GM19328 (cell line): ENCODE data around the gene LUC7L.
"Not testable (repeated sequence)": the region's sequence is repeated elsewhere in the genome, so short reads cannot be mapped to it uniquely, and the experiment has no call there.

Experiments used
- ATAC-seq: cut with Tn5 transposase; IDR thresholded peaks from one replicate; pipeline ENCODE4 v1.9.1; 2021; ENCODE audit warnings: mild to moderate bottlenecking, moderate library complexity; ENCODE audit not compliant: unreplicated experiment

LUC7L gene

DNA sequence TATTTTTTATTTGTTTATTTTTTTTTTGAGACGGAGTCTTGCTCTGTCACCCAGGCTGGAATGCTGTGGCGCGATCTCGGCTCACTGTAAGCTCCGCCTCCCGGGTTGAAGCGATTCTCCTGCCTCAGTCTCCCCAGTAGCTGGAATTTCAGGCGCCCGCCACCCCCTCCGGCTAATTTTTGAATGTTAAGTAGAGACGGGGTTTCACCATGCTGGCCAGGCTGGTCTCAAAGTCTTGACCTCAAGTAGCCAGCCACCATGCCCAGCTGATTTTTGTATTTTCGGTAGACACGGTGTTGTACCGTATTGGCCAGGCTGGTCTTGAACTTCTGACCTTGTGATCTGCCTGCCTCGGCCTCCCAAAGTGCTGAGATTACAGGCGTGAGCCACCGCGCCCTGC, 1.1 kb upstream of the LUC7L start:
- not testable (repeated sequence) for ATAC-seq

DNA sequence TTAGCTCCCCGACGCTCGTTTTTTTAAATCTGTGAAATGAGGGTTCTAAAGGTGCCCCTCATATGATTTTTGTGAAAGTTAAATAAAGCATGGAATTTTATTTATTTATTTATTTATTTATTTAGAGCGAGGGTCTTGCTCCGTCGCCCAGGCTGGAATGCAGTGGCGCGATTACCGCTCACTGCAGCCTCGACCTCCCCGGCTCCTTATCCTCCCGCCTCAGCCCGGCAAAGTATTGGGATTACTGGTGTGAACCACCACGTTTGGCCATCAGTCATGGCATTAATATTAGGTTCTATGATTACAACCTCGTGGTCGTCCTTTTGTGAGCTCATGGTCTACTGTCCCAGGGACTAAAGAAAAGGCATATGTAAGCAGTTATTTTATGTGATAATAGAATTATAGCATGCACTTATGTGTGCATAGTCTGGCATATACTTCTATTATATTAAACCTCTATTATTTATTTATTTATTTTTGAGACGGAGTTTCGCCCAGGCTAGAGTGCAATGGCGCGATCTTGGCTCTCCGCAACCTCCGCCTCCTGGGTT, 557 bp upstream of the LUC7L start:
- ATAC-seq = no peak

DNA sequence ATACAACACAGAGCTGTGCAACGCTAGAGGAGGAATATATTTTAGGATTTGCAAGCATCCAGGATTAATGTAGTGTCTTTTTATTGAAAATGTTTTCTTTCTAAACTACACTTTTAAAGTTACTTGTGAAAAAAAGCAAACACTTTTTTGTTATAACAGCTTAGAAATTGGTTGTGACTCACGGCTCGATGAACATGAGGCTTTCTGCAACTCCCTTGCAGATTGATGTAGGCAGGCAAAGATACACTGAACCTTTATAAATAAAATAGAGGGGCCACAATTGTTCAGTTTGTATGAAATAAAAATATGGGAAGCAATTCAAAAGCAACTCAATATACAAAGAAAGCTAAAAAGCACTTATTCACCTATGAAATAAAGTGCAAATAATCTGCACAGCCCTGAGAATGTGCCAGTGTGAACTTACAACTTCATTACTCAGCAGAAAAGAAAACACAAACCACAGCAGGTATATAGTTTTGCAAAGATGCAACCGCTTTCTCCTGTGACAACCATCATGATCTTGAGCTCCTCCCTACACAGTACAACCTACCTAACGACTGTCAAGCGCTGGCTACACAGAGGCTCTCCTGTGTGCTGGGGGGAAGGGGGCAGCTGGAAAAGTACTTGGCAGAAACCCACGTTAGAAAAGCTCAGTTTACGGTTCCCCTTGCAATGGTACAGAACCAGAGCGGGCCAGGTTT, 948 bp downstream of the LUC7L start:
- ATAC-seq = no peak

DNA sequence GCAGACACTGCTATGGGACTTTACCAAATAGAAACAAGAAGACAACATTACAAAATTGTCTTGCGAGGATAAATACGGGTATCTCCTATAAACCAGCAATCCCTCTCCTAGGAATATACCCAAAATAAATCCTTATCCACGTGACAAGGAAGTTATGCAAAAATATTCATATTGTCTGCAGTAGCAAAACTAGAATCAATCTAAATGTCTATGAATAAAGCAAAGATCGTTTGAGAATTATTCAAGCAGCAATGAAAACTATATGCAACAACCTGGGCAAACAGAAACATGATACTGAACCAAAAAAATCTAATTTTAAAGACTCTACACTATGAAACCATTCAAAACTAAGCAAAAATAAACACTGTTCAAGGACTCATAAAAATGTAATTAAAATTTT, 9.2 kb downstream of the LUC7L start:
- ATAC-seq = no peak

DNA sequence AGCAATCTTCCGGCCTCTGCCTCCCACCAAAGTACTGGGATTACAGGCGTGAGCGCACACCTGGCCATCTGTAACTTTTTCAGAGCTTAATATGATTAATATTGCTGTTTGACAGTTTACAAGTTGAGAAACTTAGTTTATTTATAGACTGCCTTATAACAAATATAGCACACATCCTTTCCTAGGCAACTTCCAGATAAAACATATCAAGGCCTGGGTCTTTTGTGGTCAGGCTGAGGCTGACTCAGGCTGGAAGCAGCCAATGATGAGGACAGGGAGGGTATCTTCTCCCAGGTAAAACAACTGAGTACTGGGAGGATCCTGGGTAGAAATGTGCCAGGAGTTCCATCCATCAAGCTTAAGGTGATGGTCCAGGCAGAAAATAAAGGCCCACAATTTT, 16.2 kb downstream of the LUC7L start:
- no peak for ATAC-seq

DNA sequence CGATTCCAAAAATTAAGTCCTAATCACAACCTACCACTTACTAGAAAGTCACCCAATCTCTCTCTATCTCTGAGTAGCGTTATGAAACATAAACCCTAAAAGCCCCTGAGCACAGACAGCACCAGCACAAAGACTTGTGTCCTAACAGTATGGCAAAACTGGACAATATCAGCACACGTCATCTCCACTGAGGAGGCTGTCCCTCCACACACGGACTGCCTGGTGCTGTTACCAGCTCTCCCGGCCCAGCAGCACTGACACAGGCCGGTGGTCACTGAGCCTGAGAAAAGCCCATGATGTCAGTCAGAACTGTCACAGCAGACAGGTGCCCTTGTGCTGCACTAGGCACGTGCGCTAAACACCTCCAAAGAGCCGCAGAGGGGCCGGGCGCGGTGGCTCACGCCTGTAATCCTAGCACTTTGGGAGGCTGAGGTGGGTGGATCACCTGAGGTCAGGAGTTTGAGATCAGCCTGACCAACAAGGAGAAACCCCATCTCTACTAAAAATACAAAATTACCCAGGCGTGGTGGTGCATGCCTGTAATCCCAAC, 17.5 kb downstream of the LUC7L start:
- not testable (repeated sequence) for ATAC-seq

DNA sequence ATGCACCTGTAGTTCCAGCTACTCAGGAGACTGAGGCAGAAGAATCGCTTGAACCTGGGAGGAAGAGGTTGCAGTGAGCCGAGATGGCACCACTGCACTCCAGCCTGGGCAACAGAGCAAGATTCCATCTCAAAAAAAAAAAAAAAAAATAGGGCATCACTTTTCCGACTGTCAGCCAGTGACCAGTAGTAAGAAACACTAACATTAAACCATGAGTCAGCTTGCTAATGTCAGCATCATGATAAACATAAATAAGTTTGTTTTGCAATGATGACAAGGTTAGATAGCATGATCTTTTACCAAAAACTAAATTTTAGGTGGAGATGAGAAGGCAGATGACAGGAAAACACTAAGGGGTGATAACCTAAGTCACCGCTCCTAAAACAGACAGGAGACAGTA, 19.9 kb downstream of the LUC7L start:
- ATAC-seq = not testable (repeated sequence)

DNA sequence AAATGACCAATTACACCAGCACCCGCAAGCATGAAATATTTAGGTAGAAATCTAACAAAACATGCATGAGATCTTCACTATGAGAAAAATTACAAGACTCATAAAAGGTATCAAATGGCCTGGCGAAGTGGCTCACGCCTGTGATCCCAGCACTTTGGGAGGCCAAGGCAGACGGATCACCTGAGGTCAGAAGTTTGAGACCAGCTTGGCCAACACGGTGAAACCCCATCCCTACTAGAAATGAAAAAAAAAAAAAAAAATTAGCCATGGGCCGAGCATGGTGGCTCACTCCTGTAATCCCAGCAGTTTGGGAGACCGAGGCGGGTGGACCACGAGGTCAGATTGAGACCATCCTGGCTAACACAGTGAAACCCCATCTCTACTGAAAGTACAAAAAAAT, 25.2 kb downstream of the LUC7L start:
- ATAC-seq = not testable (repeated sequence)

DNA sequence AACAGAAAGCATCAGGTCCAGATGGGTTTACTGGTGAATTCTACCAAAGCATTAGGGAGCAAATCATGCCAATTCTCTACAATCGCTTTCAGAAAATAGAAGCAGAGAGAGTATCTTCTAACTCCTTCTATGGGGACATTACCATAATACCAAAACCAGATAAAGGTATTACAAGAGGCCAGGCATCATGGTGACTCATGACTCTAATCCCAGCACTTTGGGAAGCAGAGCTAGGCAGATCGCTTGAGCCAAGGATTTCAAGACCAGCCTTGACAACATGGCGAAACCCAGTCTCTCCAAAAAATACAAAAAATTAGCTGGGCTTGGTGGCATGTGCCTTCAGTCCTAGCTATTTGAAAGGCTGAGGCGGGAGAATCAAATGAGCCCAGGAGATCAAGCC, 26.0 kb downstream of the LUC7L start:
- no peak for ATAC-seq

DNA sequence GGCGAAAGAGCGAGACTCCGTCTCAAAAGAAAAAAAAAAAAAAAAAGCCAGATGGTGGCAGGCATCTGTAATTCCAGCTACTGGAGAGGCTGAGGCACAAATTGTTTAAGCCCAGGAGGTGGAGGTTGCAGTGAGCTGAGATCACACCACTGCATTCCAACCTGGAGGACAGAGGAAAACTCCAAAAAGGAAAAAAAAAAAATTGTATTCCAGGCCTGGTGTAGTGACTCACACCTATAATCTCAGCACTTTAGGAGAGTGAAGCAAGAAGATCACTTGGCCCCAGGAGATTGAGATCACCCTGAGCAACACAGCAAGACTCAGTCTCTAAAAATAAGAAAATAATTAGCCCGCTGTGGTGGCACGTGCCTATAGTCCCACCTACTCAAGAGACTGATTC, 28.9 kb downstream of the LUC7L start:
- ATAC-seq = no peak

DNA sequence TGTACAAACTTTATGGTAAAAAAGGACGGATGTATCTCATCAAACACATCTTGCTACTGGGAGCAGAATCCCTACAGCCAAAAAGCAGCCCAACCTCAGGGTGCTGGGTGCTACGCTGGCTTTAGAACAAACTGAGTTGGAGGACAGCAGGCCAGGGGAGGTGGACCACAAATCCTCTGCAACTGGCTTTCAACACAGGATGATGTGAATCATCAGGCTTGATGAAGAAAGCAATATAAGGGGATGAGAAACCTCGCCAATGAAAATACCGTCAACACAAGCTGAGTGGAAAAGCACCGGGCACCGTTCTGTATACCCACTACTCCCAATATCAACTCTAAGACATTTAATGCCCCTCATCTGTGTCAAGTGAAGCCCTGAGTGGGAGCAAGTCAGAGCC, 34.7 kb downstream of the LUC7L start:
- ATAC-seq = no peak

DNA sequence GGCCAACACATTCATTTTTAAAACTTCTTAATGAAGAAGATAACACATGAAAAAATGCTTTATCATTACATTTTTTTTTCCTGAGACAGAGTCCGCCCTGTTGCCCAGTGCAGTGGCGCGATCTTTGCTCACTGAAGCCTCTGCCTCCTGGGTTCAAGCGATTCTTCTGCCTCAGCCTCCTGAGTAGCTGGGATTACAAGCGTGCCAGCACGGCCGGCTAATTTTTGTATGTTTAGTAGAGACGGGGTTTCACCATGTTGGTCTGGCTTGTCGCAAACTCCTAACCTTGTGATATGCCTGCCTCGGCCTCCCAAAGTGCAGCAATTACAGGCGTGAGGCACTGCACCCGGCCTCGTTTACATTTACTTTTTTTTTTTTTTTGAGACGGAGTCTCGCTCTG, 35.8 kb downstream of the LUC7L start:
- no peak for ATAC-seq

DNA sequence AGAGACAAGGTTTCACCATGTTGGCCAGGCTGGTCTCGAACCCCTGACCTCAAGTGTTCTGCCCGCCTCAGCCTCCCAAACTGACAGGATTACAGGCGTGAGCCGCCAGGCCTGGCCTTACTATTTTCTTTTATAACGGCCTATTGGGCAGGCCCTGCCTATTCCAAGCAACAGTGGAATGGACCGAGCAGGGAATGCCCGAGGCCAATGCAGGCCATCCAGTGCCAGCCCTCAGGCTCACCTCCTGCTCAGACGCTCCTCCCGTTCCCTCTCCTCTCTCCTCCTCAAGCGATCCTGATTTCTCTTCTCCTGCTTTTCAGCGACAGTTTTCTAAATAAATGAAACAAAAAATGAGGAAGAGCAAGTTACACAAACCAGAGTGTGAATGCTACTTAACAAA, 36.6 kb downstream of the LUC7L start:
- ATAC-seq = no peak

DNA sequence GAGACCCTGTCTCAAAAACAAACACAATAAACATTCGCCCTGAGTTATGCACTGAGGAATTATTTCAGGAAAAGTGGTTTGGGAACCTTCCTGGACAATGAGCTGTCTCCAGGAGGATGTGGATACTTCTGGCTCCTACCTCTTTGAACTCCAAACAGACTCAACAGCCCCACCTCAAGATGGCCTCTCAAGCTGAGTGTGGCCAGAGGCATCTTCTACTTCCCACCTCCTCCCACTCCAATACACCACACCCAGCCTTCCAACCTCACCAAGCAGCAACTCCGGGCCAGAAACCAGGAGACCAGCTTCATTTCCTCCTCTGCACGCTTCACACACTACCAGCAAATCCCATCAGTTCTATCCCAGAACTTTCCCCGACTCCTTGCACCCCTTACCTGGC, 37.4 kb downstream of the LUC7L start:
- no peak for ATAC-seq

DNA sequence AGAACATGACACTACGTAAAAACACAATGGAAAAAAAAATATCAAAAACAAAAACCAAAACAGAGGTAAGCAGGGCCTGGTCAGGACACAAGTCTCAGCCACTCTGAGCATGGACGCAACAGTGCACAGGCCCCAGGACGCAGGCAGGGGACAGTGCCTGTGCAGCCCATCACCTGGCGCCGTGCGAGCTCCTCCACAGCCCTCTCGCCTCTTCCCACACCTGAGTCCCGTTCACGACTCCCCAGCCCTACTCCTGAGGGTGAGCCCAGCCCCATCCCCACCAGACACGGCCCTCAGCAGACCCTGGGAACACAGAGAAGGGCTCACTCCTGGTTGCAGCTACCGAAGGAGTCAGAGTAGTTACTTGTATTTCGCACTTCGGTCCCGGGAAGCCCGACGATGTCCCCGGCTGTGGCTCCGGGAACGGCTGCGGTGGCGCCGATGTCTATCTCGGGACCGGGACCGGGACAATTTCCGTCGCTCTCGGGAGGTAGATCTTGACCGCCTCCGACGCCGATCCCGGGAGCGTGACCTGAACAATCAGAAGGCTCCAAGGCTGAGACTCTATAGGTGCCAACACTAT, 39.6 kb downstream of the LUC7L start:
- no peak for ATAC-seq

DNA sequence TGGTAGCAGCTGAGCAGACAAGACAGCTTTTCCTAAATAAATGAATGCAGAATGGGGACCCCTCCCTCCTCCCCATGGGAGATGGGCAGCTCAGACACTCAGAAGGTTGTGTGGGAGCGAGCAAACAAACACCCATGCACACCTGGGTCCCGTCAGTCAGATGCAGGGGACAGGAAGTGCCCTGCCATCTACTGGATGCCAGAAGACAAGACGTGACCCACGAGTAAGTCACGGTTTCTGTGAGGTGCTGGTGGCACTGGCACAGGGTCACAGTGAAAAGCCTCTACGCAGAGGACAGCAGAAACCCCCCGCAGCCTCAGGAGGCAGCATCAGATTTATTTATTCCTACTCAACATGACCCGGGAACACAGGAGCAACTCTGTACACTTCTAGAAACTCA, 40.6 kb downstream of the LUC7L start:
- no peak for ATAC-seq

DNA sequence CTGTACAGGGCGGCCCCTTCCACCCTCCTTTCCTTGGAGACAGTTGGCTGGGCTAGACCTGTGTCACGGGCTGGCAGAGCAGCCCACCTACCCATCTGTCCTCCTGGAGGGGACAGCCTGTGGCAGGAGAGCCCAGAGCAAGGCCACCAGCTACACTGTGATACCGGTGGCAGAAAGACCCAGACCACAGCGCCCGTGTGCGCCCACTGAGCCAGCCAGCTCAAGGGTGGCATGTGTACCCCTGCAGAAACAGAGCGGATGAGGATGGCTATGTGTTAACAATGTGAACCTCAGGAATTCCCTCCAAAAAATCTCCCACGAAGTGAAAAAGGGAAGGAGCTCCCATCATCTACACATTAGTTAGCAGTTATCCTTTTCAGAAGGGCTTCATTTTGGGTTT, 41.9 kb downstream of the LUC7L start:
- ATAC-seq = no peak

DNA sequence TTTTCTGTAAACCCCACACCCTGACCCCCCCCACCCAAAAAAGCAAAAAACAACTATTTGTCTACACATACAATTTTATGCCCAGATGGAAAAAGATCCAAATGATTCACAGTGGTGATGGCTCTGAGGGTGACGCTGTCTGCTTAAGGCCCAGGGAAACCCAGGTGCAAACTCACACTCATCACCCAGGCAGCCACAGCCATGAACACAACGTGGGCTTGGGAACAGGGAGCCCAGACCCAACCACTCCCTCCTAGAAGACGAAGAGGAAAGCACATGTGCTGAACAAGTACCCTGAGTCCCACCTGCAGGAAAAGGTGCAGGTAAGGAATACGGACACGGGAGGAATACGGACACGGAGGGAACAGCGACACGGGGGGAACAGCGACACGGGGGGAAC, 43.6 kb downstream of the LUC7L start:
- no peak for ATAC-seq

DNA sequence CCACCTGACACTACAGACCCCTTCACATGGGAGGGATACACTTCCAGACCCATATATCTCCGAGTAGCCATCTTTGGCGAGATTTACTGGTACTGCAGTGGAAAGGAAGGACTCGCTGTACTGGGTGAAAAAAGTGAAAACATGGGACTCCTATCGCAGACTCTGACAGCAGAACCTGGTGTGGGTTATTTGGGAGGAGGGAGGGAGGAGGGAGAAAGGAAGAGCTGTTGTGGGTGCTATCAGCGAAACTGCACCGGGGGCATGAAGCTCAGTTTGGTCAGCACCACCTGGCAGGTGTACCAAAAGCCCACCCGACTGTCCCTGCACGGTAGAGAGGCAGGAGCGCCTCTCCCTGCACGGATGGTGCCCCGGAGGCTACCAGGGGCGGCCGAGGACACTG, 44.0 kb downstream of the LUC7L start:
- ATAC-seq = no peak

DNA sequence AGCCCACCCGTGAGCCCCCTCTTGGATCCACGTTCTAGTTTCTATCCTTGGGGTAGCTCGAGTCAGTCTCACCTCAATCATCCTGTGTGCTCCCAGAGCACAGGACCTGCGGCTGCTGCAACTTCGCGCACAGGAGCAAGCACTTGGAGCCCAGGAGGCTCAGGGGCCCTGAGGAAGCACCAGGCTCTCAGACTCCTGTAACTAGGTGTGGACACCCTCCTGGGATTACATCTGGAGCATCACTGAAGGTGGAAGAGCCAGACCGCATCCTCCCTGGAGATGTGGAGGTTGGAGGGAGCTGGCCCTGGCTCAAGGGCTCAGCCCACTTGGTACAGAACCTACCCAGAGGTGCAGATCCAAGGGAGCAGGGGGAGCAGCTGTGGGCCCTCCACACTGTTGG, 46.2 kb downstream of the LUC7L start:
- ATAC-seq = no peak

DNA sequence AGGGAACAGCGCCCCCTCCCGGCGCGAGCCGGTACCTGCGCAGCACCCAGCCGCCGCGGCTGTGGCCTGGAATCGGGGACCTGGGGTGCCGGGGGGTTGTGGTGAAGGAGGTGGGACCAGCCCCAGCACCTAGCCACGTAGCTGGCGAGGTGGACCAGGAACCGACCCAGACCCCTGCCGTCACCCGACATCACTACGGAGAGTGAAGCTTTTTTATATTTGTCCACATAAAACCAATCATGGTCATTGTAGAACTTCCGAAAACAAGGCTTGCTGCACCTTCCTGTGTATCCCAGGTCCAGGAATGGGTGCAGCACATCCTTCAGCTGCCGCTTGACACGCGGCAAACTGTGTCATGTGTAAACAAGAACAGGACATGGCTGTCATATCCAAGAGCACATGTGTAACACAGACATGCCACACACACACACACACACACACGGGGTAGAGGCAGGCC, 47.7 kb downstream of the LUC7L start:
- ATAC-seq = no peak
